Measurements from ENCODE around the gene ARMC2.

DNA sequence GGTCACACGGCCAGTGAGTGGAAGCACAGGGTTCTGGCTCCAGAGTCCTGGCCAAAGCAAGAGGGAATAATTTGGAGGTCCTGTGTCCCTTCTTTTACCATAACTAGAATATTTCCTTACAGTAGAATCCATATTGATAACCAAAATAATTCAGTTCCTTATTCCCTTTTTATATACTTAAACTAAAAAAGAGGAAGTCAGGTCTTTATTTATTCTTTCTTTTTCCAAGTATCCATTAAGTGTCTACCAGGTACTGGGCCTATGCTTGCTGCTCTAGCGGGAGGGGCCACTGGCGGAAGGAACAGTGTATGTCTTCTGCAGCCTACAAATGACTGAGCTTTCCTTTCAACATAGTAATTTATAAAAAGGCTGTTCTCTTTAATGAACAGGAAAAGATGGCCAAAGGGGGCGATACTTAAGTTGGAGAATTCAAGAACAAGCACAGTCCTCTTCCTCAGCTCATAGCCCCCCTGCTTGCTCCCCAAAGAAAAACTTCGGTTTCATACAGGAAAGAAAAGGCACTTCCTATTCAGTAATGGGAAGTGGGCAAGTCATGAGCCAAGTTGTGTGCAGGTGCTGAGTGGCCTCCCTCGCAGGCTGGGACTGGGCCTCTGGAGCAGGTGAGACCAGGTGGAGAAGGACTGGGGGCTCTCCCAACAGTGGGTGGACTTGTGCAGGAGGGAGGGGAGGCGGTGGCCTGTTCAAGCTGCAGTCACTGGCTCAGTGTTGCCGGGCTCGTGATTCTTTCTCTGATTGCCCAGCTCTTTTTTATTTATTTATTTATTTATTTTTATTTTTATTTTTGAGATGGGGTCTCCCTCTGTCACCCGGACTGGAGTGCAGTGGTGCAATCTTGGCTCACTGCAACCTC lies 110.9 kb downstream of the ARMC2 start:
- TF ChIP-seq CTCF (conservative IDR thresholded peaks at IDR 0.05; ENCODE audit: low read depth, low read length) (no peak), EZH2 (IDR thresholded peaks at IDR 0.05; ENCODE audit: low read length, unreplicated experiment) (no peak)
